Chondrocyte (in vitro differentiated cells): Measurements from ENCODE around the gene TEX19. TPM values are rescaled to one million over a fixed set of nuclear protein-coding genes. Genes with fewer than 3 reads are reported as not detected.
A peak's percentile ranks its signal among the peaks of the same experiment; 100 is the strongest.

ENCODE experiments used
- DNase-seq: peaks from one replicate; pipeline ENCODE4 v3.0.0; 2021; ENCODE audit warnings: mixed read lengths, low spot score
- H3K27ac Mint-ChIP-seq: one replicate; pipeline ENCODE4 v1.8.0; 2021; ENCODE audit warnings: mild to moderate bottlenecking, moderate library complexity, mixed read lengths; ENCODE audit not compliant: unreplicated experiment
- H3K27me3 Mint-ChIP-seq: 2 replicates; pipeline ENCODE4 v1.8.0; 2021; ENCODE audit warnings: low read depth, mixed read lengths
- H3K36me3 Mint-ChIP-seq: 2 replicates; pipeline ENCODE4 v1.8.0; 2021; ENCODE audit warnings: low read depth, mixed read lengths
- H3K4me1 Mint-ChIP-seq: 2 replicates; pipeline ENCODE4 v1.8.0; 2021; ENCODE audit warnings: low read depth, mild to moderate bottlenecking, mixed read lengths
- H3K4me3 Mint-ChIP-seq: one replicate; pipeline ENCODE4 v1.8.0; 2021; ENCODE audit warnings: mild to moderate bottlenecking, moderate library complexity, mixed read lengths; ENCODE audit not compliant: unreplicated experiment
- H3K9me3 Mint-ChIP-seq: 2 replicates; pipeline ENCODE4 v1.8.0; 2021; ENCODE audit warnings: low read depth, mixed read lengths
- CTCF ChIP-seq: fragments of 200-600 bp; sonication (generic); IDR thresholded peaks from 2 replicates; pipeline ENCODE4 v1.5.0; 2021; ENCODE audit warnings: antibody characterized with exemption, mild to moderate bottlenecking, moderate library complexity
- total RNA-seq: library from RNA; stranded (reverse); gene quantifications from 3 replicates; pipeline ENCODE4 v1.2.1, GENCODE V29; 2021

Gene TEX19
- total RNA-seq, 1 donor from 2014 or later, result not detected

- no peak overlapping the region for H3K4me3 Mint-ChIP-seq
- no peak overlapping the region for H3K27ac Mint-ChIP-seq
- H3K36me3 Mint-ChIP-seq, result no peaks in the 10 kb centered on the region
- DNase-seq, result no peak
- H3K4me1 Mint-ChIP-seq, result peaks cover 12% of the 10 kb centered on the region
- peaks cover 32% of the 10 kb centered on the region for H3K27me3 Mint-ChIP-seq
- H3K9me3 Mint-ChIP-seq, result no peaks in the 10 kb centered on the region
- no peak for TF ChIP-seq CTCF
Measured at GRCh38 chr17:82367724-82368524, 8.9 kb downstream of the TEX19 start.

- Mint-ChIP-seq H3K27me3 (peaks cover 38% of the 10 kb centered on the region), H3K4me1 (peaks cover 13% of the 10 kb centered on the region), H3K27ac (no peak overlapping the region), H3K36me3 (no peaks in the 10 kb centered on the region), H3K4me3 (no peak overlapping the region), H3K9me3 (no peaks in the 10 kb centered on the region)
- TF ChIP-seq CTCF, result no peak
- peak; percentile 22 for DNase-seq
Measured at GRCh38 chr17:82369211-82369610, 10.2 kb downstream of the TEX19 start.

- TF ChIP-seq CTCF, result no peak
- Mint-ChIP-seq H3K27ac (no peak overlapping the region), H3K9me3 (no peaks in the 10 kb centered on the region), H3K4me3 (peak overlapping the region; percentile 19), H3K27me3 (peaks cover 36% of the 10 kb centered on the region), H3K36me3 (no peaks in the 10 kb centered on the region), H3K4me1 (peaks cover 13% of the 10 kb centered on the region)
- DNase-seq, result peak; percentile 64
Measured at GRCh38 chr17:82370471-82371332, 11.7 kb downstream of the TEX19 start.

- DNase-seq, result peak; percentile 83
- H3K4me3 Mint-ChIP-seq, result peak within 1 kb of the TSS; percentile 19
- no peak within 1 kb of the TSS for H3K27ac Mint-ChIP-seq
- TF ChIP-seq CTCF, result no peak
- no peaks in the 10 kb centered on the region for H3K36me3 Mint-ChIP-seq
- H3K4me1 Mint-ChIP-seq, result peaks cover 13% of the 10 kb centered on the region
- H3K9me3 Mint-ChIP-seq, result no peaks in the 10 kb centered on the region
- H3K27me3 Mint-ChIP-seq, result peaks cover 38% of the 10 kb centered on the region
Measured at GRCh38 chr17:82371333-82372248, 12.5 kb downstream of the TEX19 start, which contains the start of gene UTS2R. Gene UTS2R, plus strand, starts transcription at chr17:82371765. Its CDS starts 2,560 bp downstream, at chr17:82374325.
